ENCODE results near the gene MDK.

GRCh38 chr11:46339816-46340215 lies 41.7 kb upstream of the MDK start:
- TF ChIP-seq ZFP30 (CRISPR knock-in tag; IDR thresholded peaks at IDR 0.05) (no peak), ZNF70 (CRISPR knock-in tag; IDR thresholded peaks at IDR 0.05) (no peak), TOX (CRISPR knock-in tag; IDR thresholded peaks at IDR 0.05; ENCODE audit: borderline replicate concordance) (no peak)
